Left ventricle myocardium inferior (tissue), 1 donor: ENCODE results near the gene E2F3. TPM values are rescaled to one million over a fixed set of nuclear protein-coding genes. Genes with fewer than 3 reads are reported as not detected.

Experiments
- DNase-seq: peaks from one replicate; pipeline ENCODE4 v3.0.0-alpha.2; 2020
- H3K27ac ChIP-seq: fragments of 200-600 bp; replicated peaks from 2 replicates; pipeline ENCODE4 v1.8.0; 2021
- H3K27me3 ChIP-seq: fragments of 200-600 bp; 2 replicates; pipeline ENCODE4 v1.8.0; 2021; ENCODE audit warnings: low read depth
- H3K36me3 ChIP-seq: fragments of 200-600 bp; 2 replicates; pipeline ENCODE4 v1.8.0; 2021
- H3K4me1 ChIP-seq: fragments of 200-600 bp; 2 replicates; pipeline ENCODE4 v1.8.0; 2021
- H3K4me3 ChIP-seq: fragments of 200-600 bp; 2 replicates; pipeline ENCODE4 v1.8.0; 2021; ENCODE audit warnings: mild to moderate bottlenecking, moderate library complexity
- H3K9me3 ChIP-seq: fragments of 200-600 bp; replicated peaks from 2 replicates; pipeline ENCODE4 v1.8.0; 2021
- CTCF ChIP-seq: fragments of 200-600 bp; IDR thresholded peaks from 2 replicates; pipeline ENCODE4 v1.8.0; 2021; ENCODE audit warnings: antibody characterized with exemption, mild to moderate bottlenecking, borderline replicate concordance
- intact Hi-C: fragments of 100-400 bp; cut with micrococcal nuclease; formaldehyde crosslinking; loops from one replicate; pipeline ENCODE4 v1.11.0; 2022
- total RNA-seq: library from RNA; stranded (reverse); fragmentation: NEBNext Ultra II Directional; extraction: Animal tissue kit (Norgen Biotek cat#: 25700); gene quantifications from one replicate; pipeline ENCODE4 v1.2.1, GENCODE V29; 2021
- donor health status: DM: no; HTN: yes; CAD: no; lungs with severe emphysema.

The E2F3 gene
- total RNA-seq, 1 donor from 2014 or later = 6.7 TPM

- no peak overlapping the region for H3K4me3 ChIP-seq
- TF ChIP-seq CTCF = no peak
- intact Hi-C loops = no loop called here
- no peaks in the 10 kb centered on the region for H3K27me3 ChIP-seq
- no peaks in the 10 kb centered on the region for H3K9me3 ChIP-seq
- no peaks in the 10 kb centered on the region for H3K36me3 ChIP-seq
- peaks cover 14% of the 10 kb centered on the region for H3K4me1 ChIP-seq
- no peak overlapping the region for H3K27ac ChIP-seq
- DNase-seq = no peak
Observed at GRCh38 chr6:20433929-20434328, 32.2 kb downstream of the E2F3 start.

- DNase-seq = no peak
- intact Hi-C loops = no loop called here
- no peaks in the 10 kb centered on the region for H3K27me3 ChIP-seq
- H3K4me3 ChIP-seq = no peak overlapping the region
- H3K4me1 ChIP-seq = peaks cover 14% of the 10 kb centered on the region
- no peak for TF ChIP-seq CTCF
- H3K27ac ChIP-seq = no peak overlapping the region
- H3K36me3 ChIP-seq = no peaks in the 10 kb centered on the region
- no peaks in the 10 kb centered on the region for H3K9me3 ChIP-seq
Observed at GRCh38 chr6:20434766-20435165, 33.1 kb downstream of the E2F3 start.

- Histone ChIP-seq H3K9me3 (no peaks in the 10 kb centered on the region), H3K36me3 (no peaks in the 10 kb centered on the region)
Observed at GRCh38 chr6:20436719-20437118, 35.0 kb downstream of the E2F3 start.

GRCh38 chr6:20437639-20438038 lies 36.0 kb downstream of the E2F3 start:
- H3K9me3 ChIP-seq = no peaks in the 10 kb centered on the region
- DNase-seq = no peak
- TF ChIP-seq CTCF = no peak
- H3K36me3 ChIP-seq = no peaks in the 10 kb centered on the region
- intact Hi-C loops = no loop called here
- no peak overlapping the region for H3K4me3 ChIP-seq
- H3K4me1 ChIP-seq = peaks cover 14% of the 10 kb centered on the region
- H3K27me3 ChIP-seq = no peaks in the 10 kb centered on the region
- no peak overlapping the region for H3K27ac ChIP-seq

More at GRCh38 chr6:20436719-20437118, 35.0 kb downstream of the E2F3 start:
- Histone ChIP-seq H3K27me3 (no peaks in the 10 kb centered on the region), H3K27ac (no peak overlapping the region), H3K4me1 (peaks cover 14% of the 10 kb centered on the region), H3K4me3 (no peak overlapping the region)
- no peak for TF ChIP-seq CTCF
- intact Hi-C loops = no loop called here
- DNase-seq = no peak

- Histone ChIP-seq H3K4me1 (peaks cover 14% of the 10 kb centered on the region), H3K36me3 (no peaks in the 10 kb centered on the region), H3K9me3 (no peaks in the 10 kb centered on the region), H3K27ac (no peak overlapping the region), H3K4me3 (no peak overlapping the region), H3K27me3 (no peaks in the 10 kb centered on the region)
- no peak for TF ChIP-seq CTCF
- no peak for DNase-seq
- intact Hi-C loops = no loop called here
Observed at GRCh38 chr6:20438462-20439070, 36.9 kb downstream of the E2F3 start.
